Gastroesophageal sphincter (tissue), 3 donors: Measurements from ENCODE around the gene CHODL.

Experiments used
- CTCF ChIP-seq, 4 experiments: fragments of 200-600 bp in 2 of 4; fragments of 450-650 bp in 2 of 4; sonication (generic) in 1 of 4; IDR thresholded peaks; one replicate each; pipeline ENCODE4 v1.5.1; 2017 to 2019; ENCODE audit warnings: antibody characterized with exemption in 4 of 4, mild to moderate bottlenecking in 2 of 4, moderate library complexity in 2 of 4
- EP300 ChIP-seq: sonication (generic); formaldehyde crosslinking; IDR thresholded peaks from one replicate; pipeline ENCODE4 v1.6.1; 2017; ENCODE audit warnings: antibody characterized with exemption, mild to moderate bottlenecking
- POLR2AphosphoS5 ChIP-seq: sonication (generic); formaldehyde crosslinking; IDR thresholded peaks from one replicate; pipeline ENCODE4 v1.6.1; 2017; ENCODE audit warnings: antibody characterized with exemption

GRCh38 chr21:18275781-18276180 lies 31.1 kb downstream of the CHODL start:
- TF ChIP-seq CTCF (IDR thresholded peaks at IDR 0.05) (no peak), EP300 (no peak), POLR2AphosphoS5 (no peak)
